Loucy (cell line): ENCODE results near the gene KIAA0930.
A peak's percentile ranks its signal among the peaks of the same experiment; 100 is the strongest.

Source experiments
- H2AFZ ChIP-seq: fragments of 200-600 bp; sonication (generic); 2 replicates; pipeline ENCODE4 v1.6.0; 2016; ENCODE audit warnings: antibody characterized with exemption, mild to moderate bottlenecking, low read length, moderate library complexity
- H3F3A ChIP-seq: fragments of 200-600 bp; 2 replicates; pipeline ENCODE4 v1.6.0; 2016; ENCODE audit warnings: antibody characterized with exemption, low read depth, mild to moderate bottlenecking
- H3K27me3 ChIP-seq: fragments of 200-600 bp; sonication (generic); 2 replicates; pipeline ENCODE4 v1.6.1; 2014; ENCODE audit warnings: low read length, mild to moderate bottlenecking; ENCODE audit not compliant: insufficient read depth, poor library complexity, severe bottlenecking
- H3K36me3 ChIP-seq: fragments of 200-600 bp; sonication (generic); 2 replicates; pipeline ENCODE4 v1.6.1; 2016; ENCODE audit warnings: low read length; ENCODE audit not compliant: insufficient read depth
- H3K4me1 ChIP-seq: fragments of 200-600 bp; sonication (generic); 2 replicates; pipeline ENCODE4 v1.5.1; 2014; ENCODE audit warnings: low read length, mild to moderate bottlenecking; ENCODE audit not compliant: insufficient read depth, poor library complexity, severe bottlenecking
- H3K4me2 ChIP-seq: fragments of 200-600 bp; sonication (generic); 2 replicates; pipeline ENCODE4 v1.6.0; 2014; ENCODE audit warnings: antibody characterized with exemption, low read length, low read depth, mild to moderate bottlenecking; ENCODE audit not compliant: poor library complexity, severe bottlenecking
- H3K4me3 ChIP-seq: fragments of 200-600 bp; sonication (generic); 2 replicates; pipeline ENCODE4 v1.5.1; 2014; ENCODE audit warnings: low read length, mild to moderate bottlenecking, mixed read lengths; ENCODE audit not compliant: poor library complexity, severe bottlenecking
- H3K79me2 ChIP-seq: fragments of 200-600 bp; sonication (generic); 2 replicates; pipeline ENCODE4 v1.6.1; 2014; ENCODE audit warnings: low read length; ENCODE audit not compliant: insufficient read depth
- H3K9ac ChIP-seq: fragments of 200-600 bp; sonication (generic); 2 replicates; pipeline ENCODE4 v1.6.0; 2014; ENCODE audit warnings: mild to moderate bottlenecking, low read depth, low read length, moderate library complexity; ENCODE audit not compliant: poor library complexity, severe bottlenecking
- H3K9me2 ChIP-seq: fragments of 200-600 bp; sonication (generic); replicated peaks from 2 replicates; pipeline ENCODE4 v1.6.1; 2016; ENCODE audit warnings: low read depth, low read length, mixed read lengths
- H3K9me3 ChIP-seq: fragments of 200-600 bp; sonication (generic); 2 replicates; pipeline ENCODE4 v1.6.1; 2014; ENCODE audit warnings: mild to moderate bottlenecking, antibody characterized with exemption, low read length, low read depth; ENCODE audit not compliant: insufficient read depth
- H4K20me1 ChIP-seq: fragments of 200-600 bp; sonication (generic); 2 replicates; pipeline ENCODE4 v1.6.0; 2014; ENCODE audit warnings: antibody characterized with exemption, low read length, mild to moderate bottlenecking; ENCODE audit not compliant: insufficient read depth, poor library complexity, severe bottlenecking
- CTCF ChIP-seq: fragments of 200-600 bp; sonication (generic); conservative IDR thresholded peaks from 2 replicates; pipeline ENCODE4 v1.5.1; 2014; ENCODE audit warnings: mild to moderate bottlenecking, antibody characterized with exemption, low read length
- EZH2phosphoT487 ChIP-seq: fragments of 200-600 bp; IDR thresholded peaks from 2 replicates; pipeline ENCODE4 v1.6.1; 2018; ENCODE audit warnings: antibody characterized with exemption, mild to moderate bottlenecking, moderate library complexity, borderline replicate concordance

KIAA0930 gene

GRCh38 chr22:45239681-45240051, 1.0 kb downstream of the KIAA0930 start:
- Histone ChIP-seq H3K9me3 (no peaks in the 10 kb centered on the region), H3F3A (no peaks in the 10 kb centered on the region), H4K20me1 (peaks cover 9% of the 10 kb centered on the region), H3K4me2 (peak overlapping the region; percentile 93), H3K36me3 (no peaks in the 10 kb centered on the region), H3K79me2 (peaks cover 6% of the 10 kb centered on the region), H3K9ac (peak overlapping the region; percentile 66), H3K27me3 (no peaks in the 10 kb centered on the region), H3K9me2 (no peaks in the 10 kb centered on the region), H3K4me3 (peak overlapping the region; percentile 84), H2AFZ (no peak overlapping the region), H3K4me1 (peaks cover 18% of the 10 kb centered on the region)
- no peak for TF ChIP-seq CTCF
- no peak for TF ChIP-seq EZH2phosphoT487

GRCh38 chr22:45238957-45239680, 1.6 kb downstream of the KIAA0930 start:
- Histone ChIP-seq H3K4me2 (peak overlapping the region; percentile 93), H4K20me1 (peaks cover 9% of the 10 kb centered on the region), H3K79me2 (peaks cover 6% of the 10 kb centered on the region), H3K9me2 (no peaks in the 10 kb centered on the region), H2AFZ (no peak overlapping the region), H3F3A (no peaks in the 10 kb centered on the region), H3K4me3 (no peak overlapping the region), H3K36me3 (no peaks in the 10 kb centered on the region), H3K27me3 (no peaks in the 10 kb centered on the region), H3K4me1 (peaks cover 18% of the 10 kb centered on the region), H3K9me3 (no peaks in the 10 kb centered on the region), H3K9ac (no peak overlapping the region)
- TF ChIP-seq EZH2phosphoT487 (no peak), CTCF (no peak)

GRCh38 chr22:45238076-45238956, 2.4 kb downstream of the KIAA0930 start:
- Histone ChIP-seq H2AFZ (no peak overlapping the region), H3K27me3 (no peaks in the 10 kb centered on the region), H3K36me3 (no peaks in the 10 kb centered on the region), H3K9ac (no peak overlapping the region), H3K4me1 (peaks cover 18% of the 10 kb centered on the region), H3K9me3 (no peaks in the 10 kb centered on the region), H3K4me3 (no peak overlapping the region), H4K20me1 (peaks cover 9% of the 10 kb centered on the region), H3K4me2 (no peak overlapping the region), H3K9me2 (no peaks in the 10 kb centered on the region), H3K79me2 (peaks cover 6% of the 10 kb centered on the region), H3F3A (no peaks in the 10 kb centered on the region)
- TF ChIP-seq CTCF (no peak), EZH2phosphoT487 (no peak)
